Keratinocyte (primary cell): ENCODE results near the gene NLRP7.

Experiments
- EZH2 ChIP-seq: IDR thresholded peaks from one replicate; pipeline ENCODE4 v1.6.1; 2012; ENCODE audit warnings: inconsistent platforms, mild to moderate bottlenecking, low read length, moderate library complexity
- TF ChIP-seq, protein P1 (sequence below), 3 experiments: IDR thresholded peaks in 1 of 3; conservative IDR thresholded peaks in 1 of 3; optimal IDR thresholded peaks in 1 of 3; 2 replicates in 2 of 3; 3 replicates in 1 of 3; pipeline versions ENCODE3 to v1.5.1; 2011; ENCODE audit warnings: low read length in 3 of 3, mild to moderate bottlenecking in 3 of 3, moderate library complexity in 2 of 3, control low read depth in 1 of 3, inconsistent platforms in 1 of 3; ENCODE audit not compliant: insufficient read depth in 2 of 3; ENCODE audit errors: extremely low read depth in 1 of 3

DNA sequence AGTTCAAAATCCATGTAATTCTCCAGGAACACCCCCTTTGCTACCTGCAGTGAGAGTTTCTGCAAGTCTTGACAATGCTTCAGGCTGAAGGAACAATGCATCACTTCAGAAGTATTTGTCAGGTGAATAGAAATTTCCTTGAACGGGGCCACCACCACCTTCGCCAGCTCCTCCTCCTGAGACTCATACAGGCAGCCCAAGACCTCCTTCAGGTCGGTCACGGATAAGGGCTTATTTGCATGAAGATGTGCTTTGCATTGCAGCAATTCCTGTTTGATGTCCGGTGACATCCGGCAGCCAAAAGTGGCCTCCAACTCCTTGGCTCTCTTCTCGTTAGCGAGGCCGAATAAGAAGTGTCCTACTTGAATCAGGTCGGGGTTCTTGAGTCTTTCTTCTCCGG lies 8.4 kb downstream of the NLRP7 start:
- TF ChIP-seq, protein P1, sequence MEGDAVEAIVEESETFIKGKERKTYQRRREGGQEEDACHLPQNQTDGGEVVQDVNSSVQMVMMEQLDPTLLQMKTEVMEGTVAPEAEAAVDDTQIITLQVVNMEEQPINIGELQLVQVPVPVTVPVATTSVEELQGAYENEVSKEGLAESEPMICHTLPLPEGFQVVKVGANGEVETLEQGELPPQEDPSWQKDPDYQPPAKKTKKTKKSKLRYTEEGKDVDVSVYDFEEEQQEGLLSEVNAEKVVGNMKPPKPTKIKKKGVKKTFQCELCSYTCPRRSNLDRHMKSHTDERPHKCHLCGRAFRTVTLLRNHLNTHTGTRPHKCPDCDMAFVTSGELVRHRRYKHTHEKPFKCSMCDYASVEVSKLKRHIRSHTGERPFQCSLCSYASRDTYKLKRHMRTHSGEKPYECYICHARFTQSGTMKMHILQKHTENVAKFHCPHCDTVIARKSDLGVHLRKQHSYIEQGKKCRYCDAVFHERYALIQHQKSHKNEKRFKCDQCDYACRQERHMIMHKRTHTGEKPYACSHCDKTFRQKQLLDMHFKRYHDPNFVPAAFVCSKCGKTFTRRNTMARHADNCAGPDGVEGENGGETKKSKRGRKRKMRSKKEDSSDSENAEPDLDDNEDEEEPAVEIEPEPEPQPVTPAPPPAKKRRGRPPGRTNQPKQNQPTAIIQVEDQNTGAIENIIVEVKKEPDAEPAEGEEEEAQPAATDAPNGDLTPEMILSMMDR (optimal IDR thresholded peaks at IDR 0.05 in 1 of 3, IDR thresholded peaks at IDR 0.05 in 1 of 3, conservative IDR thresholded peaks at IDR 0.05 in 1 of 3; ENCODE audit: extremely low read depth in 1 of 3, insufficient read depth in 2 of 3, low read length in 3 of 3): no peak
- no peak for TF ChIP-seq EZH2
